Breast epithelium (tissue), 3 donors: Measurements from ENCODE around the gene DOCK10.

Experiments used
- POLR2A ChIP-seq: fragments of 450-650 bp; IDR thresholded peaks from one replicate; pipeline ENCODE4 v1.6.1; 2016; ENCODE audit warnings: antibody characterized with exemption, mild to moderate bottlenecking, moderate library complexity
- TF ChIP-seq, protein P1 (sequence below), 3 donors: fragments of 450-650 bp; IDR thresholded peaks; one replicate each; pipeline ENCODE4 v1.5.1; 2016 to 2017; ENCODE audit warnings: antibody characterized with exemption in 3 of 3, mild to moderate bottlenecking in 3 of 3, moderate library complexity in 3 of 3

DNA sequence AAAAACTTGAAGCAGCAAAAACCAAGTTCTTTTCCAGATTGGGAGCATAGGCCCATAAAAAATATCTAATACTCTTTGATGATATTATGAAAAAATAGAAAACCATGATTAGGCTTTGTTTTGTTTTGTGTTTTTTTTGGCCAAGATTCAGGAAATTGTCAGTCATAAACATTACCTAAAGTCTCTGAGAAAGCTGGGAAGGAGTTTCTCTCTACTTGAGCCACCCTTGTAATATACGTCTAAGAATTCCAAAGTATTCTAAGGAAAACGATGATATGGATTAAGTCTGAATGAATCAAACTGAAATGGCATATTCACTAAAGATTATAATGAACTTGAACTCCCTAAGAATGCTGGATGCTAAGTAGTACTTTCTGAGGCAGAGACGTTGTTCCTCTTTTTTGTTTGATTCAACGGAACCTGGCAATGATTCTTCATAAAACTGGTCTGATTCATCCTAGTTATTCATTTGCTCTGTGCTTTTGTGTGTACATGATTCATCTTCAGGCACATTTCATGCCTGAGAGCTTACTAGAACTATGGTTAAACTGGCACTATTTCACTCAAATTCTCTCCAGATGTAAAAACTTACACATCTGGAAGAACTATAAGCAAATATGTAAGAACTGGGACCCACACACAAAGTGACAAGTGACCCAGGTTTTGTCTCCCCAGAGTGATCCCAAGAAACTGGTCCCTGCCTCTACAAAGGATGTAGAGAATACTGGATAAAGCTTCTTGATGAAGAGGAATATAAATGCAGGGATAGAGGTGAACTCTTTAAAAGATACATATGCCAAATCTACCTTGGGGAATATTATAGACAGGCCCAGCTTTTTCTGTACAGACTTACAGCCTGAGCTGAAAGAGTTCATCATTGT, 159.7 kb downstream of the DOCK10 start:
- no peak for TF ChIP-seq POLR2A
- TF ChIP-seq, protein P1, sequence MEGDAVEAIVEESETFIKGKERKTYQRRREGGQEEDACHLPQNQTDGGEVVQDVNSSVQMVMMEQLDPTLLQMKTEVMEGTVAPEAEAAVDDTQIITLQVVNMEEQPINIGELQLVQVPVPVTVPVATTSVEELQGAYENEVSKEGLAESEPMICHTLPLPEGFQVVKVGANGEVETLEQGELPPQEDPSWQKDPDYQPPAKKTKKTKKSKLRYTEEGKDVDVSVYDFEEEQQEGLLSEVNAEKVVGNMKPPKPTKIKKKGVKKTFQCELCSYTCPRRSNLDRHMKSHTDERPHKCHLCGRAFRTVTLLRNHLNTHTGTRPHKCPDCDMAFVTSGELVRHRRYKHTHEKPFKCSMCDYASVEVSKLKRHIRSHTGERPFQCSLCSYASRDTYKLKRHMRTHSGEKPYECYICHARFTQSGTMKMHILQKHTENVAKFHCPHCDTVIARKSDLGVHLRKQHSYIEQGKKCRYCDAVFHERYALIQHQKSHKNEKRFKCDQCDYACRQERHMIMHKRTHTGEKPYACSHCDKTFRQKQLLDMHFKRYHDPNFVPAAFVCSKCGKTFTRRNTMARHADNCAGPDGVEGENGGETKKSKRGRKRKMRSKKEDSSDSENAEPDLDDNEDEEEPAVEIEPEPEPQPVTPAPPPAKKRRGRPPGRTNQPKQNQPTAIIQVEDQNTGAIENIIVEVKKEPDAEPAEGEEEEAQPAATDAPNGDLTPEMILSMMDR (IDR thresholded peaks at IDR 0.05), result no peak
